ENCODE measurements around the gene LDAF1.

Gene LDAF1

DNA sequence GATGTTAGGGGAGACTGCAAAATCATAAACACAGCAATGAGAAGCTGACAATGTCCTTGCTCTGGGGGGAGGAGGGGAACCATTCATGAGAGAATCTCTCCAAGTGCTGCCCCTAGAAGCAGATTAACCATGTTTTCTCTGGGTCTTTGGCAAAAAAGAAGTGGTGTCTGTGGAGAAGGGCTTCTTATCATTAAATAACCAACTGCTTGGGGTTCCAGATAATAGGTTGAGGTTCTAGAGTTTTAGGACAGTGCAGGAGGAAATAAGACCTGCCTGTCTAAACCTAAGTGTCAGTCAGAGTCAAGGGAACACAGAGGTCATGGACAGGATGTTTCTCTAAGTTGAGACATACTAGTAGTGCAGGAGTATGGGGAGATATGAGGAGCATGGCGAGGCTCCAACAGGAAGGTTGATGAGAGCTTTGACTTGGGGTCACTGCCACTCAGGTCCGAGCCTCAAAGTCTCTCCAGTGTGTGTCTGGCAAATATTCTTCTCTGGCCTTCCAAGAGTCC is 69.9 kb downstream of the LDAF1 start:
- DNase-seq (ENCODE audit: low read depth) = no peak
- TF ChIP-seq, protein P1, sequence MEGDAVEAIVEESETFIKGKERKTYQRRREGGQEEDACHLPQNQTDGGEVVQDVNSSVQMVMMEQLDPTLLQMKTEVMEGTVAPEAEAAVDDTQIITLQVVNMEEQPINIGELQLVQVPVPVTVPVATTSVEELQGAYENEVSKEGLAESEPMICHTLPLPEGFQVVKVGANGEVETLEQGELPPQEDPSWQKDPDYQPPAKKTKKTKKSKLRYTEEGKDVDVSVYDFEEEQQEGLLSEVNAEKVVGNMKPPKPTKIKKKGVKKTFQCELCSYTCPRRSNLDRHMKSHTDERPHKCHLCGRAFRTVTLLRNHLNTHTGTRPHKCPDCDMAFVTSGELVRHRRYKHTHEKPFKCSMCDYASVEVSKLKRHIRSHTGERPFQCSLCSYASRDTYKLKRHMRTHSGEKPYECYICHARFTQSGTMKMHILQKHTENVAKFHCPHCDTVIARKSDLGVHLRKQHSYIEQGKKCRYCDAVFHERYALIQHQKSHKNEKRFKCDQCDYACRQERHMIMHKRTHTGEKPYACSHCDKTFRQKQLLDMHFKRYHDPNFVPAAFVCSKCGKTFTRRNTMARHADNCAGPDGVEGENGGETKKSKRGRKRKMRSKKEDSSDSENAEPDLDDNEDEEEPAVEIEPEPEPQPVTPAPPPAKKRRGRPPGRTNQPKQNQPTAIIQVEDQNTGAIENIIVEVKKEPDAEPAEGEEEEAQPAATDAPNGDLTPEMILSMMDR (IDR thresholded peaks at IDR 0.05; ENCODE audit: control insufficient read depth, insufficient read depth, low read depth, low read length, missing control alignments) = no peak
- no peak overlapping the region for H3K4me3 ChIP-seq (ENCODE audit: control insufficient read depth, low read depth, low read length)
